H9 (cell line): ENCODE measurements around the gene CCSER1. TPM values are rescaled to one million over a fixed set of nuclear protein-coding genes. Genes with fewer than 3 reads are reported as not detected.

Experiments
- DNase-seq: peaks from one replicate; pipeline ENCODE4 v3.0.0-alpha.2; 2017
- H2AFZ ChIP-seq: one replicate; pipeline ENCODE4 v1.6.1; 2013; ENCODE audit warnings: mild to moderate bottlenecking, low read length, control low read depth, moderate library complexity
- H2AK5ac ChIP-seq: 2 replicates; pipeline ENCODE4 v1.6.1; 2013; ENCODE audit warnings: low read length, control low read depth, mixed read lengths; ENCODE audit not compliant: insufficient read length
- H2BK120ac ChIP-seq: one replicate; pipeline ENCODE4 v1.6.1; 2013; ENCODE audit warnings: low read depth, mild to moderate bottlenecking, low read length, control low read depth, inconsistent platforms; ENCODE audit not compliant: poor library complexity, severe bottlenecking
- H2BK12ac ChIP-seq: 2 replicates; pipeline ENCODE4 v1.6.1; 2013; ENCODE audit warnings: low read length, control low read depth, mixed read lengths, low read depth; ENCODE audit not compliant: insufficient read length
- H2BK15ac ChIP-seq: 2 replicates; pipeline ENCODE4 v1.6.1; 2013; ENCODE audit warnings: low read depth, low read length, control low read depth
- H2BK20ac ChIP-seq: one replicate; pipeline ENCODE4 v1.6.1; 2013; ENCODE audit warnings: low read depth, mild to moderate bottlenecking, low read length, control low read depth, inconsistent platforms; ENCODE audit not compliant: poor library complexity, severe bottlenecking
- H2BK5ac ChIP-seq: 2 replicates; pipeline ENCODE4 v1.6.1; 2013; ENCODE audit warnings: low read length, control low read depth, mixed read lengths; ENCODE audit not compliant: insufficient read length
- H3K14ac ChIP-seq: 2 replicates; pipeline ENCODE4 v1.6.1; 2013; ENCODE audit warnings: low read length, control low read depth; ENCODE audit not compliant: insufficient read depth
- H3K18ac ChIP-seq: 2 replicates; pipeline ENCODE4 v1.6.1; 2013; ENCODE audit warnings: low read depth, mild to moderate bottlenecking, mixed read lengths, low read length, control low read depth; ENCODE audit not compliant: insufficient read length
- H3K23ac ChIP-seq: 2 replicates; pipeline ENCODE4 v1.6.1; 2013; ENCODE audit warnings: low read length, control low read depth, mixed read lengths, low read depth; ENCODE audit not compliant: insufficient read length
- H3K23me2 ChIP-seq: 2 replicates; pipeline ENCODE4 v1.6.1; 2013; ENCODE audit warnings: low read depth, mild to moderate bottlenecking, mixed read lengths, low read length, control low read depth; ENCODE audit not compliant: insufficient read length, poor library complexity, severe bottlenecking
- H3K27ac ChIP-seq: 2 replicates; pipeline ENCODE4 v1.5.1; 2013; ENCODE audit warnings: low read length, control low read depth, mixed read lengths, low read depth; ENCODE audit not compliant: insufficient read length
- H3K27me3 ChIP-seq: 2 replicates; pipeline ENCODE4 v1.6.1; 2013; ENCODE audit warnings: low read length, control low read depth, inconsistent platforms; ENCODE audit not compliant: insufficient read depth
- H3K4ac ChIP-seq: 2 replicates; pipeline ENCODE4 v1.6.1; 2013; ENCODE audit warnings: low read depth, mild to moderate bottlenecking, control low read depth, inconsistent platforms, low read length, moderate library complexity
- H3K4me1 ChIP-seq: 2 replicates; pipeline ENCODE4 v1.6.1; 2013; ENCODE audit warnings: low read length, control low read depth, inconsistent platforms; ENCODE audit not compliant: insufficient read depth
- H3K4me2 ChIP-seq: 2 replicates; pipeline ENCODE4 v1.6.1; 2013; ENCODE audit warnings: low read length, control low read depth, mixed read lengths; ENCODE audit not compliant: insufficient read length, insufficient read depth
- H3K56ac ChIP-seq: 2 replicates; pipeline ENCODE4 v1.6.1; 2013; ENCODE audit warnings: low read depth, mild to moderate bottlenecking, mixed read lengths, low read length, control low read depth; ENCODE audit not compliant: insufficient read length
- H3K79me1 ChIP-seq: 2 replicates; pipeline ENCODE4 v1.6.1; 2013; ENCODE audit warnings: low read depth, mild to moderate bottlenecking, moderate library complexity, low read length, control low read depth, inconsistent platforms; ENCODE audit not compliant: insufficient read depth, poor library complexity, severe bottlenecking
- H3K79me2 ChIP-seq: 2 replicates; pipeline ENCODE4 v1.6.1; 2013; ENCODE audit warnings: low read length, control low read depth, inconsistent platforms; ENCODE audit not compliant: insufficient read depth
- H3K9ac ChIP-seq: 2 replicates; pipeline ENCODE4 v1.6.1; 2013; ENCODE audit warnings: low read length, control low read depth, mixed read lengths; ENCODE audit not compliant: insufficient read length; ENCODE audit errors: extremely low read depth
- H3K9me3 ChIP-seq: one replicate; pipeline ENCODE4 v1.6.1; 2013; ENCODE audit warnings: low read depth, low read length, inconsistent platforms; ENCODE audit not compliant: control insufficient read depth
- H3T11ph ChIP-seq: one replicate; pipeline ENCODE4 v1.6.1; 2013; ENCODE audit warnings: mild to moderate bottlenecking, low read length, control low read depth, inconsistent platforms
- H4K20me1 ChIP-seq: one replicate; pipeline ENCODE4 v1.6.1; 2013; ENCODE audit not compliant: control insufficient read depth, insufficient read length, insufficient read depth
- H4K5ac ChIP-seq: 2 replicates; pipeline ENCODE4 v1.6.1; 2013; ENCODE audit warnings: low read depth, mild to moderate bottlenecking, mixed read lengths, low read length, control low read depth; ENCODE audit not compliant: insufficient read length
- H4K8ac ChIP-seq: replicated peaks from 2 replicates; pipeline ENCODE4 v1.6.1; 2013; ENCODE audit warnings: low read length, control low read depth, mixed read lengths, low read depth; ENCODE audit not compliant: insufficient read length
- H4K91ac ChIP-seq: 2 replicates; pipeline ENCODE4 v1.6.1; 2013; ENCODE audit warnings: low read depth, mild to moderate bottlenecking, moderate library complexity, mixed read lengths, low read length, control low read depth; ENCODE audit not compliant: insufficient read length
- H3K27ac Mint-ChIP-seq, 3 experiments: 2 replicates in 2 of 3; 3 replicates in 1 of 3; pipeline ENCODE4 v1.8.0; 2020 to 2021; ENCODE audit warnings: mixed read lengths in 3 of 3, mild to moderate bottlenecking in 1 of 3, moderate library complexity in 1 of 3
- H3K27me3 Mint-ChIP-seq: 2 replicates; pipeline ENCODE4 v1.8.0; 2021; ENCODE audit warnings: low read depth, mild to moderate bottlenecking, moderate library complexity, mixed read lengths
- H3K36me3 Mint-ChIP-seq, 3 experiments: 2 replicates in 2 of 3; 3 replicates in 1 of 3; pipeline ENCODE4 v1.8.0; 2020 to 2021; ENCODE audit warnings: low read depth in 3 of 3, mixed read lengths in 3 of 3; ENCODE audit not compliant: insufficient read depth in 1 of 3
- H3K4me1 Mint-ChIP-seq, 2 experiments: 2 replicates each; pipeline ENCODE4 v1.8.0; 2020; ENCODE audit warnings: mixed read lengths in 2 of 2
- H3K4me3 Mint-ChIP-seq, 2 experiments: 2 replicates in 1 of 2; 3 replicates in 1 of 2; pipeline ENCODE4 v1.8.0; 2020 to 2021; ENCODE audit warnings: mild to moderate bottlenecking in 2 of 2, mixed read lengths in 2 of 2, moderate library complexity in 1 of 2
- H3K9me3 Mint-ChIP-seq, 2 experiments: 2 replicates in 1 of 2; 3 replicates in 1 of 2; pipeline ENCODE4 v1.8.0; 2020; ENCODE audit warnings: mild to moderate bottlenecking in 2 of 2, mixed read lengths in 2 of 2, moderate library complexity in 1 of 2
- WGBS: extraction: QIAGEN DNeasy Blood & Tissue Kit; methylation state at CpG from one replicate; pipeline ENCODE4 v1.1.7; 2013; ENCODE audit warnings: missing lambda C conversion rate, low lambda C conversion rate, mixed read lengths; ENCODE audit not compliant: insufficient read length; ENCODE audit errors: extremely low coverage; 5-methylcytosine and 5-hydroxymethylcytosine counted together
- total RNA-seq: library from RNA; stranded (reverse); gene quantifications from 2 replicates; pipeline ENCODE4 v1.2.1, GENCODE V29; 2021
- TF ChIP-seq, protein P1 (sequence below): fragments of 200-600 bp; sonication (generic); conservative IDR thresholded peaks from 3 replicates; pipeline ENCODE4 v1.8.0; 2021; ENCODE audit warnings: antibody characterized with exemption, mild to moderate bottlenecking

CCSER1 gene
- total RNA-seq, 1 experiment from 2014 or later = 0.37 TPM

DNA sequence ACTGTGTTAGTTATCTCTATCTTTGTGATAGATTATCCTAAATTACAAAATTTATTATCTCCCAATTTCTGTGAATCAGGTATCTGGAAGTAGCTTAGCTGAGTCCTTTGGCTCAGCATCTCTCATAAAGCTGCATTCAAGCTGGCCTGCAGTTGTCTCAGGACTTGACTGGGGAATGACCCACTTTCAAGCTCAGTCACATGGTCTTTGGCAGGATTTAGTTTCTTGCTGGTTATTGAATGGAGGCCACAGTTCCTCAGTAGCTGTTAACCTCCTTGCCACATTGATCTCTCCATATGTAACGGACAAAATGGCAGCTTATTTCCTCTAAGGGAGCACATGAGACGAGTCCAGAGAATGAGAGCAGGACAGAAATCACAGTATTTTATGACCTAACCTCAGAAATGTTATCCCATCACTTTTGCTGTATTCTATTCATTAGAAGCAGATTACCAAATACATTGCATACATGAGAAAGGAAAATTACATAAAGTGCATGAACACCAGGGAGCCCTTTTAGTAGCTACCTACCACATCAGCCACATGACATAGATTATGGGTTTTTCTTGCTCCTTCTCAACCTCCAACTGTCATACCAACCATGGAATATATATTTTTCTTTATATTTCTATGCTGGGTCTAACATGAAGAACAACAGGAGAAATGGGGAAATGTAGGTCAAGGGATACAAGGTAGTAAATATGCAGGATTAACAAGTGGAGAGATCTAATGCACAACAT is 730.1 kb downstream of the CCSER1 start:
- no peak overlapping the region for H3K18ac ChIP-seq
- no CpG with 5 or more reads among the region's 2 CpGs for WGBS
- H3K9me3 Mint-ChIP-seq = no peaks in the 10 kb centered on the region
- H3K56ac ChIP-seq = no peak overlapping the region
- H3T11ph ChIP-seq = no peak overlapping the region
- no peaks in the 10 kb centered on the region for H3K23me2 ChIP-seq
- peak overlapping the region; percentile 23 for H2AFZ ChIP-seq
- H4K91ac ChIP-seq = no peak overlapping the region
- H3K27me3 ChIP-seq = no peaks in the 10 kb centered on the region
- no peak overlapping the region for H3K9ac ChIP-seq
- no peaks in the 10 kb centered on the region for H3K9me3 ChIP-seq
- no peaks in the 10 kb centered on the region for H3K79me2 ChIP-seq
- H4K20me1 ChIP-seq = no peaks in the 10 kb centered on the region
- H2BK15ac ChIP-seq = no peak overlapping the region
- H3K4ac ChIP-seq = no peak overlapping the region
- H3K79me1 ChIP-seq = no peaks in the 10 kb centered on the region
- H3K4me3 Mint-ChIP-seq = no peak overlapping the region; a peak in 1 of 5 replicates
- H2BK20ac ChIP-seq = no peak overlapping the region
- H3K27me3 Mint-ChIP-seq = no peaks in the 10 kb centered on the region
- H3K36me3 Mint-ChIP-seq = no peaks in the 10 kb centered on the region
- TF ChIP-seq, protein P1, sequence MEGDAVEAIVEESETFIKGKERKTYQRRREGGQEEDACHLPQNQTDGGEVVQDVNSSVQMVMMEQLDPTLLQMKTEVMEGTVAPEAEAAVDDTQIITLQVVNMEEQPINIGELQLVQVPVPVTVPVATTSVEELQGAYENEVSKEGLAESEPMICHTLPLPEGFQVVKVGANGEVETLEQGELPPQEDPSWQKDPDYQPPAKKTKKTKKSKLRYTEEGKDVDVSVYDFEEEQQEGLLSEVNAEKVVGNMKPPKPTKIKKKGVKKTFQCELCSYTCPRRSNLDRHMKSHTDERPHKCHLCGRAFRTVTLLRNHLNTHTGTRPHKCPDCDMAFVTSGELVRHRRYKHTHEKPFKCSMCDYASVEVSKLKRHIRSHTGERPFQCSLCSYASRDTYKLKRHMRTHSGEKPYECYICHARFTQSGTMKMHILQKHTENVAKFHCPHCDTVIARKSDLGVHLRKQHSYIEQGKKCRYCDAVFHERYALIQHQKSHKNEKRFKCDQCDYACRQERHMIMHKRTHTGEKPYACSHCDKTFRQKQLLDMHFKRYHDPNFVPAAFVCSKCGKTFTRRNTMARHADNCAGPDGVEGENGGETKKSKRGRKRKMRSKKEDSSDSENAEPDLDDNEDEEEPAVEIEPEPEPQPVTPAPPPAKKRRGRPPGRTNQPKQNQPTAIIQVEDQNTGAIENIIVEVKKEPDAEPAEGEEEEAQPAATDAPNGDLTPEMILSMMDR = no peak
- H4K5ac ChIP-seq = no peak overlapping the region
- H3K27ac ChIP-seq = no peak overlapping the region
- no peak overlapping the region for H2BK12ac ChIP-seq
- peaks cover 5 to 8% of the 10 kb centered on the region in 2 experiments for H3K4me1 Mint-ChIP-seq
- no peak overlapping the region for H3K27ac Mint-ChIP-seq
- no peak overlapping the region for H2BK5ac ChIP-seq
- no peak overlapping the region for H3K4me2 ChIP-seq
- no peak overlapping the region for H4K8ac ChIP-seq
- H3K14ac ChIP-seq = no peak overlapping the region
- H3K23ac ChIP-seq = no peak overlapping the region
- no peak for DNase-seq
- H2BK120ac ChIP-seq = no peak overlapping the region
- no peaks in the 10 kb centered on the region; the same call in 1 of the 2 replicates for H3K4me1 ChIP-seq
- no peak overlapping the region for H2AK5ac ChIP-seq
